ENCODE data around the gene ADARB1.

The ADARB1 gene

DNA sequence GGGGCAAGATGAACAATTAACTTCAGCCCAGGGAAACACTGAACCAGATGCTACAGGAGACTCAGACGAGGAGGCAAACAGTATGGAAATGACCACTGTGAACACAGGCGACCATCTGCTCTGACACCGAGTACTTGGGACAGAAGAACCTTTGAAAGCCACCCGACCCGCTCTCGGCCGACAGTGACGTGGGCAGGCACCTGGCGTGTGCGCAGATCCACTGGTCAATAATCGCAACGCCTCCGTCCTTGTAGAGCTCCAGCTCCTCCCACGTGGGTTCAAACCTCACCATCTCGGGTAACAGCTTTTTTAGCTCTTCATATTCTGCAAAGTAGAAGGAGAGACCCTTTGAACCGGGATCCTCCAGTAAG is 193.0 kb downstream of the ADARB1 start:
- no peak for DNase-seq (ENCODE audit: low read depth)

DNA sequence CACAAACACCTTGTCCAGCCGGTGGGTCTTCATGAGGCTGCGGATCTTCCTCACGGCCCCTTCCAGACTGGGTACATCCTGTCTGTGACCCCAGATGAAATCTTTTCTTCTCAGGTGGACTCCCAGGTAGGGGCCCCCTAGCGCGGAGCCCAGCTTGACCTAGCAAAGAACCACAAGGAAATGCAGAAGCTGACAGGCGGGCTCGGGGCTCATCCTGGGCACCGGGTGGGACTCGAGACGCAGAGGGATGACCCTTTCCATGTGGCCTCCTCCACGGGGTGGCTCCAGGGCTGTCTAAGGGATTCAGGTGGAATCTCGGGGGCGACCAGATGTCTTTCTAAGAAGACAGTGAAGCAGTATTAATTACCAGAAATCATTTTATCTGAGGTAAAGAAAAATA is 195.5 kb downstream of the ADARB1 start:
- DNase-seq (ENCODE audit: low read depth): no peak

DNA sequence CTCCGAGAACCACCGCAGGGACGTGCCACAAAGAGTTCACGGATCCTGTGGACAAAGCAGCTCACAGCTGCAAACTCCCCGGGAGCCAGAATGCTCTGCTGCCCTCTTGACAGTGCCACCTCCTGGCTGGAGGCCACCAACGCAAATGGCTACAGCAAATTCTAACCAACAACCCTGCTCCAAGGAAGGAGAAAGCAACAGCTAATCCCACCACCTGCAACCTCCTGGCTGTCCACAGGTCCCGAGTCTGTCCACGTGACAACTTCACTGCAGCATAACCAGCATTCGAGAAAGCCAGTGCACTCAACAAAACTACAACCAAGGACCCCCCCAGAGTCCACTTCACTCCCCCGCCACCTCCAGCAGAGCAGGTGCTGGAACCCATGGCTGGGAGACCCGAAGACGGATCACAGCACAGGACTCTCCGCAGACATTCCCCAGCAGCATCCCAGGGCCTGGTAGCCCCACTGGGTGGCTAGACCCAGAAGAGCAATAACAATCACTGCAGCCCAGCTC is 196.0 kb downstream of the ADARB1 start:
- no peak for DNase-seq (ENCODE audit: low read depth)
